ENCODE data around the gene LRRFIP1. TPM values are rescaled to one million over a fixed set of nuclear protein-coding genes. Genes with fewer than 3 reads are reported as not detected.
"Not testable (repeated sequence)": the region's sequence is repeated elsewhere in the genome, so short reads cannot be mapped to it uniquely, and the experiment has no call there.

LRRFIP1 gene
- polyA plus RNA-seq, 1 of the 3 experiments (the other 2 are of a cell fraction) = 47.3 TPM

GRCh38 chr2:237604391-237604790 lies 23.0 kb upstream of the LRRFIP1 start:
- TF ChIP-seq USF2 (IDR thresholded peaks at IDR 0.05; ENCODE audit: borderline replicate concordance, low read depth, low read length) = no peak
- Histone ChIP-seq H4K20me1 (ENCODE audit: insufficient read depth) (no peaks in the 10 kb centered on the region), H3K4me2 (no peak overlapping the region), H3K27me3 (ENCODE audit: insufficient read depth) (no peaks in the 10 kb centered on the region), H2AFZ (ENCODE audit: low read depth) (no peak overlapping the region), H3F3A (replicated peaks; ENCODE audit: insufficient read depth) (no peaks in the 10 kb centered on the region), H3K9ac (no peak overlapping the region), H3K4me1 (ENCODE audit: control insufficient read depth in 1 of 2, insufficient read depth in 2 of 2, low read depth in 1 of 2, low read length in 1 of 2) (peaks cover 0 to 3% of the 10 kb centered on the region in 2 experiments; a peak in 1 of 4 replicates), H3K9me3 (no peaks in the 10 kb centered on the region), H3K9me2 (no peaks in the 10 kb centered on the region), H3K79me2 (ENCODE audit: insufficient read depth) (no peaks in the 10 kb centered on the region), H3K36me3 (replicated peaks in 1 of 2; ENCODE audit: control insufficient read depth in 1 of 2, insufficient read depth in 2 of 2, low read length in 1 of 2) (no peaks in the 10 kb centered on the region), H3K27ac (ENCODE audit: low read depth in 2 of 2, low read length in 1 of 2) (no peak overlapping the region), H3K4me3 (ENCODE audit: low read depth in 2 of 2, low read length in 1 of 2) (no peak overlapping the region)
- DNase-seq = no peak
- 95% methylated on average over 11 of the region's 11 CpGs for WGBS (ENCODE audit: low lambda C conversion rate)
- ChIA-PET CTCF (interaction anchor here (0.9 to 1.4 kb wide), 3 partner anchors 8 to 659 kb away, joined by 3 to 4 read pairs (median 3); no protein-coding TSS in a partner anchor), POLR2A (no interaction called here)

GRCh38 chr2:237604960-237605359 lies 22.4 kb upstream of the LRRFIP1 start:
- DNase-seq = no peak
- Histone ChIP-seq H3K36me3 (replicated peaks in 1 of 2; ENCODE audit: control insufficient read depth in 1 of 2, insufficient read depth in 2 of 2, low read length in 1 of 2) (no peaks in the 10 kb centered on the region), H3K4me3 (ENCODE audit: low read depth in 2 of 2, low read length in 1 of 2) (no peak overlapping the region), H3K4me1 (ENCODE audit: control insufficient read depth in 1 of 2, insufficient read depth in 2 of 2, low read depth in 1 of 2, low read length in 1 of 2) (peaks cover 0 to 3% of the 10 kb centered on the region in 2 experiments; a peak in 1 of 4 replicates), H3K27ac (ENCODE audit: low read depth in 2 of 2, low read length in 1 of 2) (no peak overlapping the region), H3K9me2 (no peaks in the 10 kb centered on the region), H2AFZ (ENCODE audit: low read depth) (no peak overlapping the region), H4K20me1 (ENCODE audit: insufficient read depth) (no peaks in the 10 kb centered on the region), H3K27me3 (ENCODE audit: insufficient read depth) (no peaks in the 10 kb centered on the region), H3K4me2 (no peak overlapping the region), H3F3A (replicated peaks; ENCODE audit: insufficient read depth) (no peaks in the 10 kb centered on the region), H3K9me3 (no peaks in the 10 kb centered on the region), H3K9ac (no peak overlapping the region), H3K79me2 (ENCODE audit: insufficient read depth) (no peaks in the 10 kb centered on the region)
- ChIA-PET CTCF (interaction anchor here (1.4 kb wide), 1 partner anchor 658 kb away, joined by 4 read pairs; no protein-coding TSS in a partner anchor), POLR2A (no interaction called here)
- 82% methylated on average over 9 of the region's 9 CpGs for WGBS (ENCODE audit: low lambda C conversion rate)
- TF ChIP-seq RFX5 (IDR thresholded peaks at IDR 0.05; ENCODE audit: low read length) (no peak), EP300 (IDR thresholded peaks at IDR 0.05; ENCODE audit: borderline replicate concordance in 1 of 2, low read depth in 1 of 2, low read length in 1 of 2) (no peak), NRF1 (IDR thresholded peaks at IDR 0.05; ENCODE audit: low read depth, low read length) (no peak), TCF12 (IDR thresholded peaks at IDR 0.05) (no peak), CTCF (IDR thresholded peaks at IDR 0.05) (peak; percentile 39), JUND (IDR thresholded peaks at IDR 0.05) (no peak), RAD21 (IDR thresholded peaks at IDR 0.05; ENCODE audit: low read length) (peak; percentile 43), SMC3 (IDR thresholded peaks at IDR 0.05; ENCODE audit: low read depth, low read length) (peak; percentile 16; the same call in 1 of the 2 replicates)

- H4K20me1 ChIP-seq (ENCODE audit: insufficient read depth); H3K27me3 ChIP-seq (ENCODE audit: insufficient read depth); H2AFZ ChIP-seq (ENCODE audit: low read depth); H3K9me3 ChIP-seq; H3K4me3 ChIP-seq (ENCODE audit: low read depth in 2 of 2, low read length in 1 of 2); DNase-seq; H3K9me2 ChIP-seq; POLR2A ChIA-PET; H3F3A ChIP-seq (replicated peaks; ENCODE audit: insufficient read depth); H3K4me2 ChIP-seq; H3K9ac ChIP-seq; H3K79me2 ChIP-seq (ENCODE audit: insufficient read depth); H3K36me3 ChIP-seq (replicated peaks in 1 of 2; ENCODE audit: control insufficient read depth in 1 of 2, insufficient read depth in 2 of 2, low read length in 1 of 2); H3K27ac ChIP-seq (ENCODE audit: low read depth in 2 of 2, low read length in 1 of 2); H3K4me1 ChIP-seq (ENCODE audit: control insufficient read depth in 1 of 2, insufficient read depth in 2 of 2, low read depth in 1 of 2, low read length in 1 of 2): not testable (repeated sequence)
- CTCF ChIA-PET = interaction anchor here (0.9 kb wide), 1 partner anchor 94 kb away, joined by 3 read pairs; no protein-coding TSS in a partner anchor
- 100% methylated on average over 2 of the region's 4 CpGs for WGBS (ENCODE audit: low lambda C conversion rate)
Observed at GRCh38 chr2:237606522-237606921, 20.9 kb upstream of the LRRFIP1 start.

Measured in SK-N-SH (cell line).